ENCODE measurements around the gene AGO3.

DNA sequence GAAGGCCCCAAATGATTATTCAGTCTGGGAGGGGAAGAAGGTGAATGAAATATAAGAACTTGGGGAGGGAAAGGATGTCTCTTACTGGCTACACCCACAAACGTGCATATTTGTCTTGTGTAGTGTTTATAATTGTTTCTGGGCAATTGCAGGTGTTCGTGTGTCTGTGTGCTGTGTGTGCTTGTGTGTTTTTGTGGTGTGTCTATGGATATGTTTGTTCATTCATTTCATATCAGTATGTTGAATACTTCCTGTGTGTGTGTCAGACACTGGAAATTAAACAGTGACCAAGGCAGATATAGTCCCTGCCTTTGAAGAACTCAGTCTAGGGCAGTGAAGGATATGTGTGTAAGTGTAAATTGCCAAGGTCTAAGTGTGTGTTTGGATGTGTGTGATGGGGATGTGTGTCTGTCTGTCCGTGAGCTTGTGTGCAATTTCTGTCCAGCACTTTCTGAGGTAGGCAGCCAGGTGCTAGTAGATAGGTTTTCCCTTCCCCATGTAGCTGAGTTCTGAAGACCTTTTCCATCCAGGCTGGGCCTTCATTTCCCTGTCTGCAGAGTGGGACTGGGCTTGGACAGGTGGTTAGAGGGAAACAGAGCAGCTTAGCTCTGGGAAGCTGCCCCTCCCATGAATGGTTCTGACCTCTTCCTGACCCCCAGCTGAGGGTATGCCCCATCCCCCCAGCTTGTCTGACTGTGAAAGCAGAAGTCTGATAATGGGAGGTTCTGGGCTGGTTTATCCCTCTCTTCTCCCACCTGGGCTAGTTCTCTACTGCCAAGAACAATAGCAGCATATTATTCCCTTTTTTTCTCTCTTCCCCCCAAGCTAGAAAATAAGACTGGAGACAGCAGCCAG is 44.1 kb upstream of the AGO3 start:
- TF ChIP-seq, protein P1, sequence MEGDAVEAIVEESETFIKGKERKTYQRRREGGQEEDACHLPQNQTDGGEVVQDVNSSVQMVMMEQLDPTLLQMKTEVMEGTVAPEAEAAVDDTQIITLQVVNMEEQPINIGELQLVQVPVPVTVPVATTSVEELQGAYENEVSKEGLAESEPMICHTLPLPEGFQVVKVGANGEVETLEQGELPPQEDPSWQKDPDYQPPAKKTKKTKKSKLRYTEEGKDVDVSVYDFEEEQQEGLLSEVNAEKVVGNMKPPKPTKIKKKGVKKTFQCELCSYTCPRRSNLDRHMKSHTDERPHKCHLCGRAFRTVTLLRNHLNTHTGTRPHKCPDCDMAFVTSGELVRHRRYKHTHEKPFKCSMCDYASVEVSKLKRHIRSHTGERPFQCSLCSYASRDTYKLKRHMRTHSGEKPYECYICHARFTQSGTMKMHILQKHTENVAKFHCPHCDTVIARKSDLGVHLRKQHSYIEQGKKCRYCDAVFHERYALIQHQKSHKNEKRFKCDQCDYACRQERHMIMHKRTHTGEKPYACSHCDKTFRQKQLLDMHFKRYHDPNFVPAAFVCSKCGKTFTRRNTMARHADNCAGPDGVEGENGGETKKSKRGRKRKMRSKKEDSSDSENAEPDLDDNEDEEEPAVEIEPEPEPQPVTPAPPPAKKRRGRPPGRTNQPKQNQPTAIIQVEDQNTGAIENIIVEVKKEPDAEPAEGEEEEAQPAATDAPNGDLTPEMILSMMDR (IDR thresholded peaks at IDR 0.05): no peak
- TF ChIP-seq POLR2A (IDR thresholded peaks at IDR 0.05): no peak
